Activated naive CD4-positive, alpha-beta T cell treated with anti-CD3 and anti-CD28 coated beads, Interleukin-2, amount 50 U/mL, for 16 hours (primary cell): ENCODE measurements around the gene TMEM234.

Experiments used
- DNase-seq: peaks from one replicate; pipeline ENCODE4 v3.0.0-alpha.2; 2020

TMEM234 gene

DNA sequence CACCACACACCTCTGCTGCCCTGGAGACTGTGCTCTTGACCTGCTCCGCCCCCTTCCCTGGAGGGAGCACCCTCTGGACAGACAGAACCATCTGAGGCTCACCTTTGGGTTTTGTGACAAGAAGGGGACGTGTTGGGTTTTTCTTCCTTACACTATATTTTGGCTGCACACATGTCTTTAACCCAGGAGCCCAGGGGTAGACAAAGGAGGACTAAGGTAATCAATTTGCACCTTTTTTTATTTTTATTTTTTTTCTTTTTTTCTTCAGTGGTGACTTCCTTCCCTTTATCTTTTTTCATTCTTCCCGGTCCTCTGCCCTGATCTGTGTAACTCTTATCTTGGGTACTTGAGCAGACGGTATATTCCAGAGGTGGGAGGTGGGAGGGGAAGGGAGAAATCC lies 51.2 kb downstream of the TMEM234 start:
- no peak for DNase-seq
